ENCODE data around the gene ANKRD10. TPM values are rescaled to one million over a fixed set of nuclear protein-coding genes. Genes with fewer than 3 reads are reported as not detected.

ANKRD10 gene
- total and polyA plus RNA-seq, 3 donors from 2014 or later, result 65.2 to 180 (median 132) TPM

GRCh38 chr13:110886870-110887596, 27.8 kb downstream of the ANKRD10 start:
- DNase-seq, result no peak
- TF ChIP-seq CTCF (IDR thresholded peaks at IDR 0.05), result no peak
- TF ChIP-seq POLR2A (IDR thresholded peaks at IDR 0.05), result no peak
- intact Hi-C loops (cut with DNase I; ENCODE audit: low total_unique reads), result no loop called here
- no peaks in the 10 kb centered on the region for H3K9me3 ChIP-seq
- H3K4me3 ChIP-seq, result no peak overlapping the region
- no peak overlapping the region for H3K27ac ChIP-seq
- 44 to 45% methylated on average over 5 of the region's 5 CpGs for WGBS, 2 donors
- no peaks in the 10 kb centered on the region for H3K27me3 ChIP-seq
- H3K4me1 ChIP-seq, result no peaks in the 10 kb centered on the region
- no peaks in the 10 kb centered on the region for H3K36me3 ChIP-seq (ENCODE audit: low read depth, missing control alignments)

GRCh38 chr13:110885966-110886869, 28.7 kb downstream of the ANKRD10 start:
- H3K36me3 ChIP-seq (ENCODE audit: low read depth, missing control alignments), result no peaks in the 10 kb centered on the region
- WGBS, 2 donors, result 53 to 58% methylated on average over 8 of the region's 8 CpGs
- no peaks in the 10 kb centered on the region for H3K27me3 ChIP-seq
- DNase-seq, result no peak
- no peaks in the 10 kb centered on the region for H3K9me3 ChIP-seq
- no peak for TF ChIP-seq CTCF (IDR thresholded peaks at IDR 0.05)
- TF ChIP-seq POLR2A (IDR thresholded peaks at IDR 0.05), result no peak
- H3K4me3 ChIP-seq, result no peak overlapping the region
- intact Hi-C loops (cut with DNase I; ENCODE audit: low total_unique reads), result no loop called here
- no peaks in the 10 kb centered on the region for H3K4me1 ChIP-seq
- H3K27ac ChIP-seq, result no peak overlapping the region

- intact Hi-C loops (cut with DNase I; ENCODE audit: low total_unique reads), result no loop called here
- Histone ChIP-seq H3K9me3 (no peaks in the 10 kb centered on the region), H3K27me3 (no peaks in the 10 kb centered on the region), H3K27ac (no peak overlapping the region), H3K4me3 (no peak overlapping the region), H3K36me3 (ENCODE audit: low read depth, missing control alignments) (no peaks in the 10 kb centered on the region), H3K4me1 (no peaks in the 10 kb centered on the region)
- no peak for DNase-seq
- TF ChIP-seq POLR2A (IDR thresholded peaks at IDR 0.05) (no peak), CTCF (IDR thresholded peaks at IDR 0.05) (no peak)
- 54 to 71% methylated on average over 10 of the region's 10 CpGs for WGBS, 2 donors
Observed at GRCh38 chr13:110885516-110885915, 29.4 kb downstream of the ANKRD10 start.

- TF ChIP-seq CTCF (IDR thresholded peaks at IDR 0.05), result no peak
- TF ChIP-seq POLR2A (IDR thresholded peaks at IDR 0.05), result no peak
- no peak for DNase-seq
- intact Hi-C loops (cut with DNase I; ENCODE audit: low total_unique reads), result no loop called here
- Histone ChIP-seq H3K4me3 (no peak overlapping the region), H3K4me1 (no peaks in the 10 kb centered on the region), H3K9me3 (no peaks in the 10 kb centered on the region), H3K27me3 (no peaks in the 10 kb centered on the region), H3K36me3 (ENCODE audit: low read depth, missing control alignments) (no peaks in the 10 kb centered on the region), H3K27ac (no peak overlapping the region)
- 79 to 87% methylated on average over 3 of the region's 3 CpGs for WGBS, 2 donors
Observed at GRCh38 chr13:110884517-110884916, 30.4 kb downstream of the ANKRD10 start.
